NCI-H146 treated with DMSO at 0.1 percent for 48 hours (cell line): ENCODE results near the gene NLRP12.
"Not testable (repeated sequence)": the region's sequence is repeated elsewhere in the genome, so short reads cannot be mapped to it uniquely, and the experiment has no call there.

Source experiments
- DNase-seq: peaks from one replicate; lab custom pipeline; 2025; ENCODE audit not compliant: unreplicated experiment; lab: John Stamatoyannopoulos, UW

NLRP12 gene, protein sequence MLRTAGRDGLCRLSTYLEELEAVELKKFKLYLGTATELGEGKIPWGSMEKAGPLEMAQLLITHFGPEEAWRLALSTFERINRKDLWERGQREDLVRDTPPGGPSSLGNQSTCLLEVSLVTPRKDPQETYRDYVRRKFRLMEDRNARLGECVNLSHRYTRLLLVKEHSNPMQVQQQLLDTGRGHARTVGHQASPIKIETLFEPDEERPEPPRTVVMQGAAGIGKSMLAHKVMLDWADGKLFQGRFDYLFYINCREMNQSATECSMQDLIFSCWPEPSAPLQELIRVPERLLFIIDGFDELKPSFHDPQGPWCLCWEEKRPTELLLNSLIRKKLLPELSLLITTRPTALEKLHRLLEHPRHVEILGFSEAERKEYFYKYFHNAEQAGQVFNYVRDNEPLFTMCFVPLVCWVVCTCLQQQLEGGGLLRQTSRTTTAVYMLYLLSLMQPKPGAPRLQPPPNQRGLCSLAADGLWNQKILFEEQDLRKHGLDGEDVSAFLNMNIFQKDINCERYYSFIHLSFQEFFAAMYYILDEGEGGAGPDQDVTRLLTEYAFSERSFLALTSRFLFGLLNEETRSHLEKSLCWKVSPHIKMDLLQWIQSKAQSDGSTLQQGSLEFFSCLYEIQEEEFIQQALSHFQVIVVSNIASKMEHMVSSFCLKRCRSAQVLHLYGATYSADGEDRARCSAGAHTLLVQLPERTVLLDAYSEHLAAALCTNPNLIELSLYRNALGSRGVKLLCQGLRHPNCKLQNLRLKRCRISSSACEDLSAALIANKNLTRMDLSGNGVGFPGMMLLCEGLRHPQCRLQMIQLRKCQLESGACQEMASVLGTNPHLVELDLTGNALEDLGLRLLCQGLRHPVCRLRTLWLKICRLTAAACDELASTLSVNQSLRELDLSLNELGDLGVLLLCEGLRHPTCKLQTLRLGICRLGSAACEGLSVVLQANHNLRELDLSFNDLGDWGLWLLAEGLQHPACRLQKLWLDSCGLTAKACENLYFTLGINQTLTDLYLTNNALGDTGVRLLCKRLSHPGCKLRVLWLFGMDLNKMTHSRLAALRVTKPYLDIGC

DNA sequence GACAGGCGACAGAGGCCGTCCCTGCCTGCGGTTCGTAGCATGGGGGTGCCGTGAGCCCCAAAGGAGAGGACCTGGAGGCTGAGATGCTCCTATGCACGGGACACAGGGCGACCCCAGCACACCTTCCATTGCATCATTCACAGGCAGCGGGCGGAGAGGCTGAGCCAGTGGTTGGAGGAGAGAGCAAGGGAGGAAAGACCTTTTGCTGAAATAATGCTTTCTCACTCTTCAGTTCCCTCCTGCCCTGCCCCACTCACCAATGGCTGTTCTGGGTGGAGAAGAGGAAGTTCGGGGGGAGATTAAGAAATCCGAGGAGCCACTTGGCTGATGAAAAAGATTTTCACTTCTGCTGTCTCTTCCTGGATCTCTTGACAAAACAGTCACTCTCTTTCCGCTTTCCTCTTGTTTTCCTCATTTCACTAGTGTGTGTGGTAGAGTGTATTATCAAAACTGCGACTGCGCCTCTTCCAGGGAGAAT, at the start of gene NLRP12:
NLRP12 (minus strand) TSS at position 181 of the 478 bp plus-strand sequence; CDS start at position 41, 140 bp downstream.
- no peak for DNase-seq

DNA sequence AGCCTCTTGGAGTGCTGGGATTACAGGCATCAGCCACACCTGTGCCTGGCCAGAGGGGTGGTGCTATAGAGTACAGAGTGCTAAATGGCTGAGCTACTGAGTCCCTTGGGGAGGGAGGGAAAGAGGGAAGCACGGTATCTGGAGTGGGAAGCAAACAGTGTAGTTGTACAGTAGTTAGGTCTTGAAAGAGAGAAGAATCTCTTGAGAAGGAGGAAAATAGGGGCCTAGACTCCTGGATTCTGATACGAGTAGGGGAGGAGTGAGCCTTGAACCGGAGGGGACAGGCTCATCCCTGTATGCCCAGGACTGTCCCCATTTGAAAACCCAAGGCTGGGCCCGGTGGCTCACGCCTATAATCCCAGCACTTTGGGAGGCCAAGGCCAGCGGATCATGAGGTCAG, 48.6 kb upstream of the NLRP12 start:
- DNase-seq: no peak

DNA sequence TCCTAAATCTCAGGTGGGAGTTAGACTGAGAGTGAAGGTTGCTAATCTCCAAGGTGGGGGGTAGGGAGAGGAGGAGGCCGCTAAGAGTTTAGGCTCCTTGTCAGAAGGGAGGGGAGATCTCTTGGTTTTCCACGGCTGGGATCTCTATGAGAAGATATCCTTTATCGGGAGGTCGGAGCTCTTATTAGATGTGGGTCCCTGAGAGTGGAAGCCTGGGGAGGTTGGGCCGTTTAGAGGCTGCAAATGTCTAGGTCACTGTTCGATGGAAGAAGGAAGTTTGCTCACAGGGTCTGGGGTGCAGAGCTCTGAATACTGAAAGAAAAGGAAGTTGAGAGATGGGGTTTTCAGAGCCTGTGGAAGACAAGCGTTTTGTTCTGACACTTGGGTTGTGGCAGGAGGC, 47.3 kb upstream of the NLRP12 start:
- no peak for DNase-seq

DNA sequence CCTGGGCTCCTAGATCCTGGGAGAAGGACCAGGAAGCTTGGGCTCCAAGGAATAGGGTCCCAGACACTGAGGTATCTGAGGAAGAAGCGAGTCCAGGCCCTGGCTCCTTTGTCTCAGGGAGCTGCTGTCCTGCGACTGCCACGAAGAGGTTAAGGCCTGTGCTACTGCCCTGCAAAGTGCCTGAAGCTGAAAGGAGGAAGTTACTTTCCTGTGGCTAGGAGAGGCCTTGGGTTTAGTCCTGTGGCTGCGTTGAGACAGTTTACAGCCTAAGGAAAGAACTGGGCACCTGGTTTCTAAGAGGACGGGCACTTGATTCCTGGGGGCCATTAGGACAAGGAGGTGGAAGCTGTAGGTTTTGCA, 46.4 kb upstream of the NLRP12 start:
- DNase-seq: no peak

DNA sequence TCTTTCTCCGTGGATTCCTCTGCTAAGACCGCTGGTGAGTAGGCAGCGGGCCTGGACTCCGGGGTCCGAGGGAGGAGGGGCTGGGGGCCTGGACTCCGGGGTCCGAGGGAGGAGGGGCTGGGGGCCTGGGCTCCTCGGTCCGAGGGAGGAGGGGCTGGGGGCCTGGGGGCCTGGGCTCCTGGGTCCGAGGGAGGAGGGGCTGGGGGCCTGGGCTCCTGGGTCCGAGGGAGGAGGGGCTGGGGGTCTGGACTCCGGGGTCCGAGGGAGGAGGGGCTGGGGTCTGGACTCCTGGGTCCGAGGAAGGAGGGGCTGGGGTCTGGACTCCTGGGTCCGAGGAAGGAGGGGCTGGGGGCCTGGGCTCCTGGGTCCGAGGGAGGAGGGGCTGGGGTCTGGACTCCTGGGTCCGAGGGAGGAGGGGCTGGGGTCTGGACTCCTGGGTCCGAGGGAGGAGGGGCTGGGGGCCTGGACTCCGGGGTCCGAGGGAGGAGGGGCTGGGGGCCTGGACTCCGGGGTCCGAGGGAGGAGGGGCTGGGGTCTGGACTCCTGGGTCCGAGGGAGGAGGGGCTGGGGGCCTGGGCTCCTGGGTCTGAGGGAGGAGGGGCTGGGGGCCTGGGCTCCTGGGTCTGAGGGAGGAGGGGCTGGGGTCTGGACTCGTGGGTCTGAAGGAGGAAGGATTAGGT, 45.8 kb upstream of the NLRP12 start:
- DNase-seq: not testable (repeated sequence)

DNA sequence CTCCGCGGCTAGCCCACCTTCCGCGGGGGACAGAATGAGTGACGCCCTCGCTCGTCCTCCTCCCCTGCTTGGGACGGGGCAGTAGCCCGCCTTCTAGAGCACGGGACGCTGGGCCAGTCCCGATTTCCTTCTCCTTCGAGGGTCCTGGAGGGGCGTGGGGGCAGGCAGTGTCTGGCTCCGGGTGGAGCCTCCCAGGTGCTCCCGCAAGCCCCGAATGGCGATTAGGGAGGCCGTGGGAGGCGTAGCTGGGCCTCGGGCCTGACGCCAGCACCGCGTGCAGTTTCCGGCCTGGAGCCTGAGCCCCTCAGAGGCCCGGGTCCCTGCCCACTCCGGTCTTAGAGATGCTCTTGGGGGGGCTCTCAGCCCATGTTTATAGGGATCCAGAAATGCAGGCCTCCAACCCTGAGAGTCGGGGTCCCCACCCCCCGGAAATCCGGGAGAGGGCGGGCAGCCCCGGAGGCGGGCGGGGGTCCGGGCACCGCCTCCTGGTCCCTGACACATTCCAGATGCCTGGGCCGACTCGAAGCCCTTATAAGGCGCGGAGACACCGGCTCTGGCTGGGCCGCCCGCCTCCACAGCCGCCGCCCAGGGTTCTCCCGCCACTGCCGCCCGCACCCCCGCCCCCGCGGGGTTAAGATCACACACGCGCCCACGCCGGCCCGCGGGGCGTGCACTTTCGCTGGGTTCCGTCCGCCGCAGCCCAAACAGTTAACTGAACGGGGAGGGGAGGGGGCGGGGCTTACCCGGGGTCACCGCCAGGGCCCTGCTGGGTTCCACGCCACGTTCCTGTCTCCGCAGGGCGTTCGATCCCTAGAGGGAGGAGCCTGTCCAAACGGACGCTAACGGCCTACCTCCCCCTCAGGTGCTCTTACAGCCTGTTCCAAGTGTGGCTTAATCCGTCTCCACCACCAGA, 45.0 kb upstream of the NLRP12 start:
- no peak for DNase-seq

DNA sequence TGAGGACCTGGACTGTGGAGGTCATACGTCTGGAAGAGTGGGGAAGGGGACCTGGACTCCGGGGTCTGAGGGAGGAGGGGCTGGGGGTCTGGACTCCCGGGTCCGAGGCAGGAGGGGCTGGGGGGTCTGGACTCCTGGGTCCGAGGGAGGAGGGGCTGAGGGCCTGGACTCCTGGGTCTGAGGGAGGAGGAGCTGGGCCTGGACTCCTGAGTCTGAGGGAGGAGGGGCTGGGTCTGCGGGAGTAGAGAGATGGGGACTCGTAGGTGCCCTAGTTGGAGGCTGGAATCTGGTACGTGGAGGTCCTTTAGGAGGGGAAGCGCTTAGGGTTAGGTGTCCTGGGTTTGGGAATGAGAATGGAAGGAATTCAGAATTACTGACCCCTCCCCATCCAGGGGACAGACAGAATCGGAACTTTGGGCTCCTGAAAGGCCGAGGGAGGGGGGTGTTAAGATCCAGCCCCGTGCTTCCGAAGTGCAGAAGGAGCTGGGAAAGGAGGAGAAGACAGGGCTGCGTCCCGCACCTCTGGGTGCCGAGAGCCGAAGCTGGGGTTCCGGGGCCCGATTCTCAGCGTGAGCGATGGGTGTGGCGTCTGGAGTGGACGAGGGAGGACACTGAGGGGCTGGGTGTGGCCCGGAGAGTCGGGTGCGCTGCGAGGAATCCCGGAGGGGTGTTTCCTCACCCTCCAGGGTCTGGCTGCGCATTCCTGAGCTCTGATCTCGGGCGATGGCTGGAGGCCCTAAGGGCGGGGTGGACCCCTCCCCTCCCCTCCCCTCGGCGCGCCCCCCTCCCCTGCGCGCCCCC, 44.2 kb upstream of the NLRP12 start:
- no peak for DNase-seq

DNA sequence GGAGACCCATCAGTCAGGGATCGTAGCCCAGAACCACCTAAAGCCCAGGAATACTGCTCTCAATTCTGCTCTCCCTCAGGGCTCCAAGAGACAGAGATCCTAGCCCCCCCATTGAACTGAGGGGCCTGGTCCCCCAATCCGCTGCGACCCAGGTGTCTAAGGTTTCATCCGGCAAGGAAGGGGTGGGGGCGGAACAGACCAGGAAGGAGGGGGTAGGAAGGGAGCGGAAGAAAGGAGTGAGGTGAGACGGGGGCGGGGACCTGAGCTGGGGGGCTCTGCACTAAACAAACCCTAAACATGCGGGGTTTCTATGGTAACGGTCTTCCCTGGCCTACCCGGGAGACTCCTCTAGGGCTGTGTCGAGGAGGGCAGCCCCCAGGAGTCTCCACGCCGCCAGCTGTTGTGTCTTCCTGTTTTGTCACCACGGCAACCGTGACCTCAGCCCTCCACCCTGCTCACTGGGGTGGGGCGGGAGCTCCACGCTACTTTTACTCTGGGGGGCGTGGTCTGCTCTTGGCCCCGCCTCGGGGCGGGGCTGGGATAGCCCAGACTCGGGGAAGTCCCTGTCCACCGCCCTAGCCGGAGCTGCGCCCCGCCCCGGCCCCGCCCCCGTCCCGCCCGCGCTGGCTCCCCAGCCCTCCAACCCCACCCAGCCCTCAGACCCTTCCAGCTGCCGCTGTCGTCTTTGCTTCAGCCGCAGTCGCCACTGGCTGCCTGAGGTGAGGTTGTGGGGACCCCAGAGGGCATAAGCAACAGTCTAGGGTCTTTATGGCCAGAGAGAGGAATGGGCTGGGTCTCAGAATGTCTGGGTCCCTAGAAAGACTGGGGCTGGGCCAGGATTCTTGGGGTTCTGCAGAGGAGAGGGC, 43.3 kb upstream of the NLRP12 start, which contains the start of gene MYADM:
MYADM (plus strand) TSS at position 659 of the 866 bp plus-strand sequence. CDS start 5,647 bp downstream, outside the sequence.
- no peak for DNase-seq

DNA sequence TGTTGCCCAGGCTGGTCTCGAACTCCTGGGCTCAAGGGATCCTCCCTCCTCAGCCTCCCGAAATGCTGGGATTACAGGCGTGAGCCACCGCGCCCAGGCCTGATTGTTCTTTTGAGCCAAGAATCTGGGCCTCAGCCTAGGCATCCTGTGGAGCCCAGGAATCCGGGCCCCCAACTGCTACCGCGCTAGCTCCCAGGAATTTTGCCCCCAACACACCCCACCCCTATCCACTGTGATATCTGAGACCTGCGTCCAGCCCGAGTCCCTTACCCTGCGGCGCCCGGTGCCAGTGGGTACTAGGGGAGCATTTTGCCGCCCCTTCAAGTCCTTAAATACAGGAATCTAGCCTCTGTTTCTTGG, 42.7 kb upstream of the NLRP12 start:
- DNase-seq: no peak

DNA sequence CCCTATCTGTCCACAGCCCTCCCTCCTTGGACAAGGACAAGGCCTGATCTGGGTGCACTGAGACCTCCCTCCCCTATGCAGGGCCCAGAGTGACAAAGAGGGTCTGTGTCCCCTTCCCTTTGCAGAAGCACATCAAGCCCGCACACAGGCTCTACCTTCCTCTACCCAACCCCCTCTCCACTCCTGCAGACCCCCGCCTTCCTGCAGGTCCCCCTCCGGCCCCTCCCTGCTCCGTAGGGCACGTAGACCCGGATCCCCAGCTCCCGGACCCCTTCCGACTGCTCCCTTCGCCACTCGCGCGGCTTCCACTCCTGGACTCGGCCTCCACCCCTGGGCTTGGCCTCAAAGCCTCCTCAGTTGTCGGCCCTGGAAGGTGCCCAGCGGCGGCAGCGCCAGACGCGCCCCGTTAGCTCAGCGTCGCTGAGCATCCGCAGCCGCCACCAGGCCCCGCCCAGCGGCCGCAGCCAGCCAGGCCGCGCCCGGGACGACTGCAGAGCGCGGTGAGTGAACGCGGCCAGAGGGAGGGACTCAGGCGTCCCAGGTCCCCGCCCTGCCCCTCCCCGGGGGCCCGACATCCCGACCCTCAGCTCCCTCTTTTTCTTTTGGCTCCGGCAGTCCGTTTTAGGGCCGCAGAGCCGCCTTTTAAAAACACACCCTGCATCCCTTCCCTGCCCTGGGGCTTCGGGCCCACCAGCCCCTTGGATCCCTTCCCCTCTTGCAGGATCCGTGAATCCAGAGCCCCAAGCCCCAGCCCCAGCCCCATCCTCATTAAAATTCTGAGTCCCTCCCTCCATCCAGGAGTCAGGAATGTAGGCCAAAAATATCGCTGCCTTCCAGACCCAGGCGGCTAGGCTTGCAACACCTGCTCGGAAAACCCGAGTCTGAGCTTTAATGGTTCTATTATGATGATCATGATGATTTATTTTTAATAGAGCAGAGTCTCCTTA, 42.1 kb upstream of the NLRP12 start:
- no peak for DNase-seq

DNA sequence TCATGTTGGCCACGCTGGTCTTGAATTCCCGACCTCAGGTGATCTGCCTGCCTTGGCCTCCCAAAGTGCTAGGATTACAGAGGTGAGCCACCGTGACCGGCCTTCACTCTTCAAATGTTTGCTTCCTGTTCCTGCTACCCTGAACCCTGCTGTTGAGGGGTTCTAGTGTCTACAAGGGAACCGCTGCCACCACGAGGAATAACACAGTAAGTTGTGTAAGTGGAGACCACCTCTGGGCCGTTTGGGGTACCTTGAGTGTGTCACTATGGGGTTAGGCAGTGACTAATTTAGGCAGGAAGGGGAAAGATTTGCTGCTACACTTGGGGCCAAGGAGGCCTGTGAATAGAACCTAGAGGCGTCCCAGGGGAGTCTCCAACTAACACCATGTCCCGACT, 41.4 kb upstream of the NLRP12 start:
- DNase-seq: no peak

DNA sequence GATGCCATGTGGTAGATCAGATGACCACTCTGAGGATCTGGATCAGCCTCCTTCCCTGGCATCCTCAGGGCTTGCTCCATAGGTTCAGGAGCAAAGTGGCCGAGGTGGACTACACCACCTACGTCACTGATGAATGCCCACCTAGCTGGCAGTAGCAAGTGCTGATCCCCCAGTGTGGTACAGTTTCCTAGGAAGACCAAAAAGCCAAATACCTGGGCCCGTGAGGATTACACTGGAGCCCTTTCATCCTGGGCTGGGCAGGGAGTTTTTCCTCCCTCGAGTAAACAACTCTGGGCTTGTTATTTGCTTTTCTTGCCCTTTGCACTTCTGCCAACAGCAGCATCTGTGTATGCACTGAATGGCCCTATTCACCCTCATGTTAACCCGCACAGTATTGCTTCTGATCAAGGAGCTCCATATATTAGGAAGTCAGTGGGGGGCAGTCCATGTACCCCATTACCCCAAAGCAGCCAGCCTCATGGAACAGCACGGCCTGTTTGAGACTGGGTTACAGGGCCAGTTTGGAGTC, 40.3 kb upstream of the NLRP12 start:
- no peak for DNase-seq

DNA sequence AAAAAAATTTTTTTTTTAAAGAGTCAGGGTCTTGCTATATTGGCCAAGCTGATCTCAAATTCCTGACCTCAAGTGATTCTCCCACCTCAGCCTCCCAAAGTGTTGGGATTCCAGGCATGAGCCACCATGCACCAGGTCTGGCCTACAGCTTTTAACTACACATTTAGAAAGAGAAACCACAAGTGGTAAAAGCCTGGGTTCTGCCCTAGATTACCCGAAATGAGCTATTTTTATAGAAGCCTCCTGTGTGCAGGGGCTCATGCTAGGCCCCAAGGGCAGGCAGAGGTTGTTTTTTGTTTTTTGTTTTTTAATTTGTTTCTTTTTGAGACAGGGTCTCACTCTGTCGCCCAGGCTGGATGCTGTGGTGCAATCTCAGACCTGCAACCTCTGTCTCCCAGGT, 29.6 kb upstream of the NLRP12 start:
- DNase-seq: no peak

DNA sequence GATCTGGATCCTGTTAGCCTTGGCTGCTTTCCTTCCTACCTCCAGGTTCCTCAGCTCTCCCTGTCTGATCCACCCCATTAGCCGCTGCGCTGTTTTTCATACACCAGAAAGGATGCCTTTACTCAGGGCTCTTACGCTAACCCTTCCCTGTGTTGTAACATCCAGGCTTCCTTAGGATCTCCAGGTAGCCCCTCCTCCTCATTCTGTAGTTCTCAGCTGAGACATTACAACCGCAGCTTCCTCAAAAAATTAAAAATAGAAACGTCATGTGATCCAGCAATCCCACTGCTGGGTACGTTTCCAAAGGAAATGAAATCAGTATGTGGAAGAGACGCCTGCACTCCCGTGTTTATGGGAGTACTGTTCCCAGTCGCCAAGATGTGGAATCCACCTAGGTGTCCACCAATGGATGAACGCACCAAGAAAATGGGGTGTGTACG, 25.1 kb upstream of the NLRP12 start:
- DNase-seq: no peak

DNA sequence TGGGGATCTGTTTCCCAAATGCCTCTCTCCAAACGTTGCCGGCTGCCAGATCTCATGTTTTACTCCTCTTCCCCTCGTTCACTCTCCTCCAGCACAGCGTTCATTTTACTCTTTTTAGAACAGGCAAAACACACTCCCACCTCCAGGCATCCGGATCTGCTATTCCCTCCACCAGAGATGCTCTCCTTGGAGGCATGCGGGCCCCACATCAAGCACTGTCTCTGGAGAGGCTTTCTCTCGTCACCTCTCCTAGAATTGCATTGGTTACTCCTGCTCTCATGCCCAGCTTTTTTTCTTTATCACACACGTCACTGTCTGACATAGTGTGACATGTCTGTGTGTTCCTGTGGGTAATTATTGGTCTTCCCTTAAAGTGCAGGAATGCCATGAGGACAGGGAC, 23.4 kb upstream of the NLRP12 start:
- DNase-seq: no peak

DNA sequence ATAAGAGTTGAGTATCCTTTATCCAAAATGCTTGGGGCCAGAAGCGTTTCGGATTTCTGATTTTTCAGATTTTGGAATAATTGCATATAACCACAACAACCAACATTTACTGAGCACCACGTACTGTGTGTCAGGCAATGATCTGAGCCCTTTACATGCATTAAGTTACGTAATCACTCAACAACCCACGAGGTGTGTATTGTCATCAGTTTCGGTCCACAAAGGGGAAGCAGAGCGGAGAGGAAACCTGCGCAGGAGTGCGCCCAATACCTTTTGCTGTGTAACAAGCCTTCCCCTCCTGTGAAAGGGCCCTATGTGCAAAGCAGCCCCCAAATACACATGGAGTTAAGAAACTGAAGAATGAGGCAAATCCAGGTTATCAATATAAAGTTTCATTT, 20.7 kb upstream of the NLRP12 start:
- DNase-seq: no peak

DNA sequence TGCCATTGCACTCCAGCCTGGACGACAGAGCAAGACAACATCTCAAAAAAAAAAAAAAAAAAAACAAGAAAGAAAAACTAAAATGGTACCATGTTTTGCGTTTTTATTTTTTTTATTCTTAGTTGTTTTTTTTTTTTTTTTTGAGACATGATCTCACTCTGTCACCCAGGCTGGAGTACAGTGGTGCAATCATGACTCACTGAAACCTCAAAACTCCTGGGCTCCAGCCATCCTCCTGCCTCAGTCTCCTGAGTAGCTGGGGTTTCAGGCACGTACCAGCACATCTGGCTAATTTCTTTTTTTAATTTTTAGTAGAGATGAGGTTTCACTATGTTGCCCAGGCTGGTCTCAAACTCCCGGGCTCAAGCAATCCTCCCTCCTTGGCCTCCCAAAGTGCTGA, 16.8 kb upstream of the NLRP12 start:
- DNase-seq: not testable (repeated sequence)
